GM20431 (cell line): ENCODE measurements around the gene POU4F1.

ENCODE experiments used
- in situ Hi-C: fragments of 300-500 bp; cut with MseI, MboI; formaldehyde crosslinking; loops from one replicate; pipeline ENCODE4 v1.15.0; 2020; ENCODE audit warnings: low sequenced_read_pairs; ENCODE audit not compliant: unreplicated experiment

Gene POU4F1

GRCh38 chr13:78607409-78608251 is 4.3 kb upstream of the POU4F1 start:
- in situ Hi-C loops = no loop called here

DNA sequence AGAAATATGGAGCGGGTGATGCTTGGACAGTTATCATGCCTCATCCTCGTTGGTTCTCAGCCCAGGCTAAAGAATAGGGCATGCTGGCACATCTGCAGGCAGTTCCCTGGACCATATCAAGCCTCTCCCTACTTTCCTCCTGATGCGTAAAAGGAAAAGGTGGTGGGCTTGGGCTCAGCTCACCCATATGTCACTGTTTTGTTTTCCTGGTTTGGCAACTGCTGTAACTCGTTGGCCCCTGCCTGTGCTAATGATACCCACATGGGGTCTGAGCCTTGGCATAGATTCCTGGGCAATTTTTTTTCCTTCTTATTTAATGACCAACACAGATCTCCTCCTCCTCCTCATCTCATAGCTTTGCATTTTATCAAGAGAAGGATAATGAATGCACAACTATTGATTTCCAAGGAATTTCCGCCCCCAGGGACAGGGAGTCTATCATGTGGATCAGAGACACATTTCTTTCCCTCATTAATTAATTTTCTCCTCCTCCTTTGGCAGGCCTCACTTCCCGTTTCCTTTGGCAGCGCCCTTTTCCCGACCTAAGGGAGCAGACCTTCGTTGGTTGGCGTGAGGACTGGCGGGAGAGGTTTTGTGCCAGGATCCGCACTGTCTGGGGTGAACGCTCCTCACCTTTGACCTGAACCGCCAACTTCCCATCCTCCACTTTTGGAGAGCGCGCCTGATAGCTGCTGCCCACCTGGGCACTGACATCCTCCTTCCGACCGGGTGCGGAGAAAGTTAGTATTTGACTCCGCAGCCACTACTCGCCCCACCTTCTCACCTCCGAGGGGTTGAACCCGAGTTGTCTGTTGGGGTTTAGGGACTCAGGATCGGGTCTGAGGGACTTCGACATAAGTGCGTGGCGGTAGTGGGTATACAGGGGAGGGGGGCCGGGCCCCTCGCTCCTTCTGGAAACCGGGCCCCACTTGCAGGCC is 3.4 kb upstream of the POU4F1 start:
- in situ Hi-C loops = no loop called here

GRCh38 chr13:78604782-78605611 is 1.6 kb upstream of the POU4F1 start:
- in situ Hi-C loops = no loop called here

- in situ Hi-C loops = no loop called here
These were observed 652 bp downstream of the POU4F1 start for GRCh38 chr13:78602561-78603239.

GRCh38 chr13:78601874-78602560 is 1.3 kb downstream of the POU4F1 start:
- in situ Hi-C loops = no loop called here

DNA sequence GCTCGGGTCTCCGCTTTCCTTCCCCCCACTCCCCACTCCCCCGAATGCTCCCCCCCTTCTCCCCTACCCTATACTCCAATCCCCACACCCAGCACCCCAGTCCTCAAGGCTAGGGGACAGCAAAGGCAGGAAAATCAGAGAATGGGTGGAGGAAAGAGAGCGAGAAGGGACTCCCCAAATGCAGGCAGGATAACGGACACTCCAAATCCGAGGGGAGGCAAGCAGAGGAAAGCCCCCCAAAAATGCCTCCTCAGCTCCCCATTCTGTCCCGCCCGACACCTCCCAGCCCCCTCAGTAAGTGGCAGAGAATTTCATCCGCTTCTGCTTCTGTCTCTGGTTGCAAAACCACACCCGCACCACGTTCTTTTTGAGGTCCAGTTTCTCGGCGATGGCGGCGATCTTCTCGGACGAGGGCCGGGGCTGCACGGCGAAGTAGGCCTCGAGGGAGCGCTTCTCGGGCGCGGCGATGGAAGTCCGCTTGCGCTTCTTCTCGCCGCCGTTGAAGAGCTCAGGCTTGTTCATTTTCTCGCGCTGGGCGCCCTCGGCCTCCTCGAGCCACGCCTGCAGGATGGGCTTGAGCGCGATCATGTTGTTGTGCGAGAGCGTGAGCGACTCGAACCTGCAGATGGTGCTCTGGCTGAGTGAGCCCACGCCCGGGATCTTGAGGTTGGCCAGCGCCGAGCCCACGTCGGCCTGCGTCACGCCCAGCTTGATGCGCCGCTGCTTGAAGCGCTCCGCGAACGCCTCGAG is 2.1 kb downstream of the POU4F1 start:
- in situ Hi-C loops = no loop called here

- in situ Hi-C loops = no loop called here
These were observed 3.0 kb downstream of the POU4F1 start for GRCh38 chr13:78600280-78600883.

GRCh38 chr13:78599645-78600279 is 3.6 kb downstream of the POU4F1 start:
- in situ Hi-C loops = no loop called here

- in situ Hi-C loops = no loop called here
These were observed 4.2 kb downstream of the POU4F1 start for GRCh38 chr13:78598966-78599644.

DNA sequence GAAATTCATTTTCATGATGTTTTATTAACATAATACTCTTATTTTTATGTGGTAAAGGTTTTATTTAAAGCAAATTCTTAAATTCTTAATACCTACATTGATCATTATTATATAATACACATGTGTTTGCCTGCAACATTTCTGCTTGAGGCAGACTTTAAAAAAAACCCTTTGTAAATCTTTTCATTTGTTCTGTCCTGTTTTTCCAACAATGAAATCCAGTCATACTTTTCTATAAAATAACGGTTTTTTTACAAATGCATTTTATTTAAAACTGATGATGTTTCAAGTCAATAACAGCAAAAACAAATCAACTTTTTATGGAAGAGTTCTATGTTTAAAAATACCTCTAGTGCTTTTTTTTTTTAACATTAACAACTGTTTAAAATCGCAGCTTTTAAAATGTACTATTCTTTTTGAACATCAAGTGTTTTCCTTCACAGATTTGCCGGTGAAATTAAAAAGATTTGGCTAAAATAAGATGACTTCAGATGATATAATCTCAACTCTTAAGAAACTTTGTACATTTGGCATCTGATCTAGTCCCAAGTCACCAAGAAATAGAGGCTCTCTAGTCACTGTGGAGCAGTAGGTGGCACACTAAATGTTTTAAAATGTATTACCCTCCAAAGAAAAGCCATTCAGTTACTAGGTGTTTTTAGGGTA is 5.1 kb downstream of the POU4F1 start:
- in situ Hi-C loops = no loop called here

GRCh38 chr13:78597602-78597932 is 5.8 kb downstream of the POU4F1 start:
- in situ Hi-C loops = no loop called here

DNA sequence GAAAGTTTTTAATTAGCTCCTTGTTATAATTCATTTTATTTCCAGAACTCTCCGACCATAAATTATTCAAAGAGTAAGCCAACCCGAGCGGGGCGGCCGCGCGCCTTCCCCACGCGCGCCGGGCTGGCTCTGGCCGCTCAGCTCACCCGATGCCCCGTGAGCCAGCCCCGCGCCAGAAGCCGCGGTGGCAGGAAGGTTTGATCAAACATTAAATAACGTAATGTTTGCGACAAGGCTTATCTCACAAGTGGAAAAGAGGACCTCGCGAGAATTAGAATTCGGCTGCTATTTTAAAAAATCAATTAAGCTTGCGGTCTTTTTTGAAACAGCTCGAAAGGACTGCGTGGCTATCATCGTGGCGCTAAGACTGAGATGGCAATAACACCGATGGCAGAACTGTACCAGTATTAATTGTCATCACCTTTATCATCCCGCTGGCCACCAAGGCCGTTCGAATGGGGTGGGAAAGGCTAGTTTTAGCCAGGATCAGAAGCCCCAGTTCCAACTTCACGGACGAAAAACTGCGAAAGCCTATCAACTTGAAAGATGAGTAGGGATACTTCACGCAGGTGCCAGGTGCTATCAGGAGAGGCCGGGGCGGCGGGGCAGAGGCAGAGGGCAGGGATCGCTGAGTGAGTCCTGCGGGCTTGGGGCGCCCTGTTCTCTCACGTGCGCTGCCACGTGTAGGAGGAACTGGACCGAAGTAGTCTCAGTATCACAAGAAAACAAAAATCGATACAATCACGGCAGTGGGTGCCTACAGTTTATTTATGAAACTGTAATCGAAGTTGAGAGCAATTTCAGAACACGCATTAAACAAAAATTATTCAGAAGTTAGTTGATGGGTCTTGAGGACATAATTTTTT is 6.4 kb downstream of the POU4F1 start:
- in situ Hi-C loops = no loop called here

DNA sequence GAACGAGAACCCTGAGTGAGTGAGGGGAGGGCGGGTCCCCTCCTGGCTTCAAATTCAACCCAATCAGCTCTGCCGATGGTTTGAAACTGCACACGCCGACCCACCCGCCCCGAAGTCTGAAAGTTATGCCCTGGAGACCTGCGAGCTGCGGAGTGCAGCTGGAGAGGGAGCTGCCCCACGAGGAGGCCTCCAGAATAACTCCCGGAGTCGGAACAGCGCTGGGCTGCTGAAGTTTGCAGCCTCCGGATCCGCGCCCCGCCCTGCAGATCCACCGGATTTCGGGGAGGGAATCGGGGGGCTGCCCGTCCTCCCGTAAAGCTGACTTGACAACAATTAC is 7.0 kb downstream of the POU4F1 start:
- in situ Hi-C loops = no loop called here

DNA sequence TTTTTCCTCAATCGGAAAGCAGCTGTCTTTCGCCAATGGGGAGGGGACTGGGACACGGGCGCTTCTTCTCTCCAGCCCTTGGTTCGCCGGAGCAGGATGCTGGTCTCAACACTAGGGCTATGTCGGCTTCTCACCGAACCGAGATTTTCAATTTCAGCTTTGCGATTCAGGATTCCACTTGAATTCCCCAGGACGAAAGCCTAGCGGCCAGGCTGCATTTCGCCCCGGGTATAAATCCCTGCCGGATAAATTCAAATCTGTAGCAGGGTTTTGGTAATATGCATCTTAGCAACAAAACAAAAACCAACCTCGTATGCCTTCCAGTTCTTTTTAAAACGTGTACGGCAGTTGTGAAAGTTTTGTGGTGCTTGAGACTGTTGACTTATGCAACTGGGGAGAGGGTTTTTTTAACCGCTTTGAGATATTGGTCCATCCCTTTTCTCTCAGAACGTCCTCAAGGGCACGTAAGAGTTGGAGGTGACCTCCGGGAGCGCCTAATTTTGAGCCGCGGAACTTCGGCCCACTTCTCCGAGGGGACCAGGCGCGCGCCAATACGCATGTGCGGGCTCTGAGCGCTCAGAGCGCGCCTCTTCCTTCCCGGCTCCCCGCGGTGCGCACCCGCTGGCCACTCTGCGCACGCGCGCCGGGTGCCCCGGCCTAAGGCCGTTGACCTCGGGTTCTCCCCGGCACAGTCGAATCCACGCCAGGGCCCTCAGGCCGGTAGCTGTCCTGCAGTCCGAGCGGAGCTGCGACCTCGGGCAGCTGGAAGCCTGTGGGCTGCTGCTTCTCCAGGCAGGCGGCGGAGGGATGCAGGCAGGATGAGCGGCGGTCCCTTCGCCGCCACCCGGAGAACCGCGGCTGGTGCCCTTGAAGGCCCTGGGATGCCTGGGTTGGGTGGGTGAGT is 7.6 kb downstream of the POU4F1 start:
- in situ Hi-C loops = no loop called here

GRCh38 chr13:78594456-78594975 is 8.8 kb downstream of the POU4F1 start:
- in situ Hi-C loops = no loop called here
